GM19397 (cell line): ENCODE data around the gene C1QTNF8.

Source experiments
- ATAC-seq: cut with Tn5 transposase; IDR thresholded peaks from one replicate; pipeline ENCODE4 v1.9.1; 2021; ENCODE audit warnings: mild to moderate bottlenecking, moderate library complexity; ENCODE audit not compliant: unreplicated experiment

C1QTNF8 gene

GRCh38 chr16:1080801-1081733 is 15.0 kb downstream of the C1QTNF8 start:
- ATAC-seq, result no peak

- ATAC-seq, result no peak
Observed at GRCh38 chr16:1079786-1080525, 16.1 kb downstream of the C1QTNF8 start.

DNA sequence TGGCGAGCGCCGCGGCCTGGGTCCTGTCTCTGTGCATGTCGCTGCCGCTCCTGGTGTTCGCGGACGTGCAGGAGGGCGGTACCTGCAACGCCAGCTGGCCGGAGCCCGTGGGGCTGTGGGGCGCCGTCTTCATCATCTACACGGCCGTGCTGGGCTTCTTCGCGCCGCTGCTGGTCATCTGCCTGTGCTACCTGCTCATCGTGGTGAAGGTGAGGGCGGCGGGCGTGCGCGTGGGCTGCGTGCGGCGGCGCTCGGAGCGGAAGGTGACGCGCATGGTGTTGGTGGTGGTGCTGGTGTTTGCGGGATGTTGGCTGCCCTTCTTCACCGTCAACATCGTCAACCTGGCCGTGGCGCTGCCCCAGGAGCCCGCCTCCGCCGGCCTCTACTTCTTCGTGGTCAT is 16.7 kb downstream of the C1QTNF8 start:
- ATAC-seq, result no peak

DNA sequence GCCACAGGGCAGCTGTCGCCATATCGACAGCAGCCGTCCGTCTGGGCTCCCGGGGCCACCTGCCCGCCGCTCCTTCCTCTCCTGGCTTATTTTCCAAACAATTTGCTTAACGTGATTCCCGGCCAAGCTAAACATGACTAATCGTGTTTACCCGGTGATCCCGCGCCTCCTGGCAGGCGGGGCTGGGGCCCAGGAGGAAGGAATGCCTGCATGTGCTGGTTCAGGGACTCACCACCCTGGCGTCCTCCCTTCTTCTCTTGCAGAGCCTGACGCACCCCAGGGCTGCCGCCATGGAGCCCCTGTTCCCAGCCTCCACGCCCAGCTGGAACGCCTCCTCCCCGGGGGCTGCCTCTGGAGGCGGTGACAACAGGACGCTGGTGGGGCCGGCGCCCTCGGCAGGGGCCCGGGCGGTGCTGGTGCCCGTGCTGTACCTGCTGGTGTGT is 17.4 kb downstream of the C1QTNF8 start:
- no peak for ATAC-seq

DNA sequence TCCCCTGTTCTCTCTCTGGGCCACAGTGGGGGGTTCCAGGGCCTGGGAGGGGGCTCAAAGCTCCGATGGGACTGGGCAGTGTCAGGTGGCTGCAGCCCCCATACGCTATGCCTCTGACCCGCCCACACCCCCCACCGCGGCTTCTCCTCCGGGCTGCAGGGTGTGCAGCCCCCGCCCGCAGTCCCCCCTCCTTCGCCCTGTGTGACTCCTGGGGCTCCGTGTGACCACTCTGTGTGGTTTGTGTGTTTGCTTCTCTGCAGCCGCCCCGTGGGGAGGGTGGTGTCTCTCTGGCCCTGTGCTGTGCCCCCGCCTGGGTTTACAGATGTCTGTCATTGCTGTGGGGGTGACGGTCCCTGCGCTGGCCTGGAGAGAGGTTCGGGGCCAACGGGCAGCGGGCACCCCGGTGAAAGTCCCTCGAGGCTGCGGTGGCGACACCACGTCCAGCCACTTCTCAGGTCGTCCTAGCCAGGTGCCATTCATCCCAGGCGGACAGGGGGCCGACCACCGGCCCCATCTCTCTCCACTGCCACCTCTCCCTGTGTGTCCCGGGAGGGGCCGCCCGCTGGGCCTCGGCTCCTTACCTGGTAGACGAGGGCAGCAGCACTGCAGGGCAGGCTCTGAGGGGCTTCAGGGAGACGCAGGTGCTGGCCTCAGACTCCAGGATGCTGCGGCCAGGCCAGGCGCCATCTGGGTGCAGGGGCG is 18.0 kb downstream of the C1QTNF8 start:
- no peak for ATAC-seq

DNA sequence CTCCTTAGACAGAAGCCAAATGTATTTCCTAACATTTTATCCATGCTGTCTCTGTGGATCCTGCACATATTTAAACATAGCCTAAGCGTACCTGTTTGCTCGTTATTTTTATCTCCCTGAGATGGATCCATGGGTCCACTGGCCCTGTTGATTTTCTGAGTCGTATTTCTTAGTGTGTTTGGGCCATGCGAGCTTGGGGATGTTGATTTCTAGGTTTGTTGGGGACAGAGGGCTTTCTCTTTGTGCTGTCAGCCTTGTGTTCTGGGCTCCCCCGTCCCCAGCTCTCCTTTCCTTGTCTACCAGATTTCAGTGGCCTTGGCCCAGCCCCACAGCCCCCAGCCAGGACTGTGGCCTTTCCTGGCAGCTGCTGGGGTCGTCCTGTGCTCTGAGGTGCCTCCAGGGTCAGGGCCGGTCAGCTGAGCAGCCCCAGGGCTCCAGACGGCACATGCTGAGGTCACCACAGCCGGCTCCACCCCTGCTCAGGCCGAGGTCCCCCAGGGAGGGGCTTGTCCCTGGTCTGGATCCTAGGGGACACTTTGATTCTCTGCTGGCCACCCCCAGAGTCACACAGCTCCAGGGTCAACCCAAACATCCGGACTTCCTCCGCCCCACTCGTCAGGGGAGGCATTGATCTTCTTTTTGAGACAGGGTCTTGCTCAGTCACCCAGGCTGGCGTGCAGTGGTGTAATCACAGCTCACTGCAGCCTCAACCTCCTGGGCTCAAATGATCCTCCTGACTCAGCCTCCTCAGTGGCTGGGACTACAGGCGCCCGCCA is 19.1 kb downstream of the C1QTNF8 start:
- no peak for ATAC-seq

DNA sequence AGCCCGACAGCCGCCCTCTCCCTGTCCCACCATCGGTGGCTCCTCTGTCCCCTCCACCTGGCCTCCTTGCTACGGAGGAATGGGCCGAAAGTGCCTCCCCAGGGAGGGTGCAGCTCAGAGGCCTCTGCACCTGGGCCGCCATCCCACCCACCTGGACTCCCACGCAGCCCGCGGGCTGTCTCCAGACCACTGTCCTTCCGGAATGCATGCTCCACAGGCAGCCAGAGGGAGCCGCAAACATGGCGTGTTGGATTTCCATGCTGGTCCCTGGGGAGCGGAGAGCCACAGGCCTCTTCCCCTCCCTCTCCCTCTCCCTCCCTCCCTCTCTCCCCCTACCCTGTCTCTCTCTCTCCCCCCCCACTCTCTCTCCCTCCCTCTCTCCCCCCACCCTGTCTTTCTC is 20.5 kb downstream of the C1QTNF8 start:
- ATAC-seq, result no peak

- ATAC-seq, result no peak
Observed at GRCh38 chr16:1074379-1074649, 21.7 kb downstream of the C1QTNF8 start.

- ATAC-seq, result no peak
Observed at GRCh38 chr16:1073566-1074378, 22.3 kb downstream of the C1QTNF8 start.

GRCh38 chr16:1073262-1073558 is 22.8 kb downstream of the C1QTNF8 start:
- ATAC-seq, result no peak

DNA sequence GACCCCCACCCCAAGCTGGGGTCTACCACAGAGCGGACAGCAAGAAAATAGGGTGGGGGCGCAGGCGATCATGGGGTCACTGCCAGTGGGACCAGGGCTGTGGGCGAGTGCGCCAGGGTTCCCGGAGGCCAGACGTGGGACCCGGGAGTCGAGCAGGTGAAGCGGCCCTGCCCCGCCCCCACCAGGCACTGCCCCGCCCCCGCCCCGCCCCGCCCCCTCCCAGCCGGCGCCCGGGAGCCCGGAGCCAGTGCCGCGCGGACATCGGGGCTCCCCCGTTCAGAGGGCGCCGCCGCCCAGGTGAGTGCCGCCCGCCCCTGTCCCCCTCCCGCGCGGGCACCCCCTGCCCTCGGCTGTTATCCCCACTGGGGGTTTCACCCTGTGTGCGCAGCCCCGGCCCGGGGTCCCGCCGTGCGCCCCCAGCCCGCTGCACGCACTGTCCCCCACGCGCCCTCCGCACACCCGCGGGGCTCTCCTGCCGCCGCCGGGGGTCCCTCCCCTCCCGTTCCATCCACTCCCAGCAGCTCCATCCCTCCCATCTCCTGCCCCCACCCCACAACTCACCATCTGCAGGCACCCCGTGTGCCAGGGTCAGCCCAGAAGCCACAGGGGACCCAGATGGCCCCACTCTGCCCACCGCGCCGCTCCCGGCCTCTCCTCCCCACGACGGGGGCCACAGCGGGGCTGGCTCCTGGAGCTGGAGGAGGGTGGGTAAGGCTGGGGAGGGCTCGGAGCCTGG is 23.4 kb downstream of the C1QTNF8 start, which contains the start of gene SSTR5:
Gene SSTR5, plus strand, starts transcription at position 222 of the 736 bp plus-strand sequence. CDS start 6,122 bp downstream, outside the sequence.
- ATAC-seq, result no peak

- no peak for ATAC-seq
Observed at GRCh38 chr16:1071561-1072225, 24.4 kb downstream of the C1QTNF8 start.

DNA sequence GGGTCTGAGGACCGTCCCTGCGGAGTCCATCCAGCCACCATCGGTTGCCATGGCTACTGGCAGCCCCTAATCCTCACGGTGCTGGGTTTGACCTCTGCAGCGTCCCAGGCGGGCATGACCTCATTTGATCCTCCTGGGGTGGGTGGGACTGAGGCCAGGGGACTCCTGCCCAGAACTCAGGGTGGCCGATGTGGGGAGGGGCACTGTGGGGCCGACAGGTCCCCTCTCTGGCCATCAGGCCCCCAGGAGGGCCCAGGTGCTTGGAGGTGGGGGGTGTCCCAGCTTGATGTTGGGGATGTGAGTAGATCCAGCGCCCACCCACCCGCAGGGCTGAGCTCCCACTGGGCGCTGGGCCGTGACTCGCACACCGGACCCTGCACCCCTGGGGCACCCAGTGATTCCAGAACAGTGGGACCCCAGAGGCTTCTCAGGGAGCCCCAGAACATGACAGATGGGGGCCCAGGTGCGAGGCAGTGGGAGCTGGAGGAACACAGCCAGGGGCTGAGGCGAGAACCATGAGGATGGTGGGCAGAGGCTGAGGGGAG is 25.1 kb downstream of the C1QTNF8 start:
- ATAC-seq, result no peak

GRCh38 chr16:1070084-1070863 is 25.8 kb downstream of the C1QTNF8 start:
- ATAC-seq, result no peak

DNA sequence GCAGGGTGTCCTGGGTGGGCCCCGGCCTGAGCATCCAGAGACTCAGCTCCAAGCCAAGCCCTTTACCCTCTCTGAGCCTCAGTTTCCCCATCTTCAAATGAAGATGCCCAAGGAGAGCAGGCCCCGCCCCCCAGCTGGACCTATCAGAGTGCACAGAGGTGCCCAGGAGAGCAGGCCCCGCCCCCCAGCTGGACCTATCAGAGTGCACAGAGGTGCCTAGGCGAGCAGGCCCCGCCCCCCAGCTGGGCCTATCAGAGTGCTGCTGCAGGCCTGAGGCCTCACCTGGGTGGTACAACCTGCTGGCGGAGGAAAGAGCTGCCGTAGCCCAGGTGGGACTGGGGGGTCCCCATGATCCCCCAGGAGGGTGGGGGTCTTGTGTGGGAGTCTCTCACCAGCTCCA is 26.9 kb downstream of the C1QTNF8 start:
- ATAC-seq, result no peak

DNA sequence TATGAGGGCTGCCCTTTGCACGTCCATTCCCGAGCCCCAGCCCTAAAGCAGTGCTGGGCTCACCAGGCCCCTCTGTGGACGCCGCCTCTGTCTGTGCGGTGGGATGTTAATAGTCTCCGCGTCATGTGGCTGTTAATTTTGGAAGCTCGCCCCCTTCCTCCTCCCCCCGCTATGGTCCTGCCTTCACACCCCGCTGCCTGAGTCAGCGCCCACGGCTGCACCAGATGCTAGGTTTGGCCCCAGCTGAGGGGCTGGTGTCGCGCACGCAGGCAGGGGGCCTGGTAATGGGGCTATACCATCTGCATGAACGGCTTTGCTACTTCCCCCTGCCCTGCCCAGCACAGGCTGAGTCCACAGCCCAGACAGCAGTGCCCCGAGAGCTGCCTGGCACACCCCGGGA is 27.6 kb downstream of the C1QTNF8 start:
- no peak for ATAC-seq

DNA sequence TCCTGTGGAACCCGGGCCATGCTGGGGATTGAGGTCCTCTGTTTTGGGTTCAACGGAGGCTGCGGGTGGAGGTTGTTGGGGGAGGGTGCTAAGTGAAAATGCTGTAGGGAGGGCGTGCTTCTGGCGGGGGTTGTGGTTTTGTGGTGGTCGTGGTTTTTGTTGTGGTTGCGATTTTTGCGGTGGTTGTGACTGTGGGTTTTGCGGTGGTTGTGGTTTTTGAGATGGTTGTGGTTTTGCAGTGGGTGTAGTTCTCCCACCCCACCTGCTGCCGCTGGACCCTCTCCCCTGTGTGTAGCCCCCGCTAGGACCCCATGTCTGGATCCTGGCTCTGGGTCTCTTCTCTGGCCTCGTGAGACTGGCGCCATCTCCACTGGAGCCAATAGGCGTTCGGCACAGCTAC is 28.4 kb downstream of the C1QTNF8 start:
- ATAC-seq, result no peak
